ENCODE measurements around the gene EIF4H. TPM values are rescaled to one million over a fixed set of nuclear protein-coding genes. Genes with fewer than 3 reads are reported as not detected.

EIF4H gene
- total and polyA plus RNA-seq, 9 of the 15 experiments (the other 6 are each of a cell fraction or from before 2014, with no cell fraction given): 11.0 to 435 (median 319) TPM

DNA sequence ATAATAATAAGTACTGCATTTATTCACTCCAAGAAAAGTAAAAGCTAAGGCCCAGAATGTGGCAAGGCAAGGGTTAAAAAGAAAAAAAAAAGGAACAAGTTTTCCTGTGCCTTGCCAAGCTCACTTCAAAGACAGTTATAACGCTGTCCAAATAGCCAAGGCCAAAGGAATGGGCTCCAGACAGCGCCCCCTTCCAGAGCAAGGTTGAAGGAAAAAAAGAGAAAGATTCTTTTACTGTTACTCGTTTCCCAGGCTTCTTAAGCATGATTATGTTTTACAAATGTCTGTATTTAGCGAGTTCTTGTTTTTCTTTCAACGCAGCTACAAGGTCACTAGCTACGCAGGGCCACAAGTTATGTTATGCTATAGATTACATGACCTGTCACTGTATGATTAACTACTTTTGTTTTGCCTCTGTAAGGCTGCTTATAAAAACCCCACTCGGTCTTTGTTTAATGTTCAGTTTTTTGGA, 9.1 kb upstream of the EIF4H start (continued):
- TF ChIP-seq, protein P1, sequence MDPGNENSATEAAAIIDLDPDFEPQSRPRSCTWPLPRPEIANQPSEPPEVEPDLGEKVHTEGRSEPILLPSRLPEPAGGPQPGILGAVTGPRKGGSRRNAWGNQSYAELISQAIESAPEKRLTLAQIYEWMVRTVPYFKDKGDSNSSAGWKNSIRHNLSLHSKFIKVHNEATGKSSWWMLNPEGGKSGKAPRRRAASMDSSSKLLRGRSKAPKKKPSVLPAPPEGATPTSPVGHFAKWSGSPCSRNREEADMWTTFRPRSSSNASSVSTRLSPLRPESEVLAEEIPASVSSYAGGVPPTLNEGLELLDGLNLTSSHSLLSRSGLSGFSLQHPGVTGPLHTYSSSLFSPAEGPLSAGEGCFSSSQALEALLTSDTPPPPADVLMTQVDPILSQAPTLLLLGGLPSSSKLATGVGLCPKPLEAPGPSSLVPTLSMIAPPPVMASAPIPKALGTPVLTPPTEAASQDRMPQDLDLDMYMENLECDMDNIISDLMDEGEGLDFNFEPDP (CRISPR knock-in tag; IDR thresholded peaks at IDR 0.05): no peak
- no peak for TF ChIP-seq KAT7 (CRISPR knock-in tag; IDR thresholded peaks at IDR 0.05; ENCODE audit: borderline replicate concordance)
- TF ChIP-seq, protein P2, sequence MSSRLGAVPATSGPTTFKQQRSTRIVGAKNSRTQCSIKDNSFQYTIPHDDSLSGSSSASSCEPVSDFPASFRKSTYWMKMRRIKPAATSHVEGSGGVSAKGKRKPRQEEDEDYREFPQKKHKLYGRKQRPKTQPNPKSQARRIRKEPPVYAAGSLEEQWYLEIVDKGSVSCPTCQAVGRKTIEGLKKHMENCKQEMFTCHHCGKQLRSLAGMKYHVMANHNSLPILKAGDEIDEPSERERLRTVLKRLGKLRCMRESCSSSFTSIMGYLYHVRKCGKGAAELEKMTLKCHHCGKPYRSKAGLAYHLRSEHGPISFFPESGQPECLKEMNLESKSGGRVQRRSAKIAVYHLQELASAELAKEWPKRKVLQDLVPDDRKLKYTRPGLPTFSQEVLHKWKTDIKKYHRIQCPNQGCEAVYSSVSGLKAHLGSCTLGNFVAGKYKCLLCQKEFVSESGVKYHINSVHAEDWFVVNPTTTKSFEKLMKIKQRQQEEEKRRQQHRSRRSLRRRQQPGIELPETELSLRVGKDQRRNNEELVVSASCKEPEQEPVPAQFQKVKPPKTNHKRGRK (tag; IDR thresholded peaks at IDR 0.05): 0 out of 2 replicates have a peak, but pooled peaks have one; percentile 19
- no peak for TF ChIP-seq HOXB6 (CRISPR knock-in tag; IDR thresholded peaks at IDR 0.05; ENCODE audit: borderline replicate concordance)
- TF ChIP-seq SREBF1 (IDR thresholded peaks at IDR 0.05; ENCODE audit: borderline replicate concordance, low read depth, low read length): no peak
- TF ChIP-seq SMC3 (conservative IDR thresholded peaks at IDR 0.05; ENCODE audit: insufficient read depth, low read depth, low read length): no peak
- TF ChIP-seq RBBP5 (IDR thresholded peaks at IDR 0.05; ENCODE audit: borderline replicate concordance, insufficient read depth, low read length, poor library complexity, severe bottlenecking): no peak
- TF ChIP-seq, protein P3, sequence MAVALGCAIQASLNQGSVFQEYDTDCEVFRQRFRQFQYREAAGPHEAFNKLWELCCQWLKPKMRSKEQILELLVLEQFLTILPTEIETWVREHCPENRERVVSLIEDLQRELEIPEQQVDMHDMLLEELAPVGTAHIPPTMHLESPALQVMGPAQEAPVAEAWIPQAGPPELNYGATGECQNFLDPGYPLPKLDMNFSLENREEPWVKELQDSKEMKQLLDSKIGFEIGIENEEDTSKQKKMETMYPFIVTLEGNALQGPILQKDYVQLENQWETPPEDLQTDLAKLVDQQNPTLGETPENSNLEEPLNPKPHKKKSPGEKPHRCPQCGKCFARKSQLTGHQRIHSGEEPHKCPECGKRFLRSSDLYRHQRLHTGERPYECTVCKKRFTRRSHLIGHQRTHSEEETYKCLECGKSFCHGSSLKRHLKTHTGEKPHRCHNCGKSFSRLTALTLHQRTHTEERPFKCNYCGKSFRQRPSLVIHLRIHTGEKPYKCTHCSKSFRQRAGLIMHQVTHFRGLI (CRISPR knock-in tag; IDR thresholded peaks at IDR 0.05): no peak
- TF ChIP-seq ZNF263 (CRISPR knock-in tag; IDR thresholded peaks at IDR 0.05; ENCODE audit: borderline replicate concordance): no peak
- TF ChIP-seq PHB (CRISPR knock-in tag; IDR thresholded peaks at IDR 0.05): no peak
- no peak for TF ChIP-seq BRD4 (IDR thresholded peaks at IDR 0.05)
- 0 out of 4 replicates have a peak, but pooled peaks of 1 of the 2 experiments have one; percentile 27 for TF ChIP-seq FOXK2 (conservative IDR thresholded peaks at IDR 0.05 in 1 of 2, IDR thresholded peaks at IDR 0.05 in 1 of 2; ENCODE audit: low read depth in 2 of 2)
- no peak for TF ChIP-seq CBX5 (IDR thresholded peaks at IDR 0.05; ENCODE audit: borderline replicate concordance, low read depth)
- TF ChIP-seq MED1 (CRISPR knock-in tag; IDR thresholded peaks at IDR 0.05; ENCODE audit: borderline replicate concordance): no peak
- no peak for TF ChIP-seq XRCC4 (IDR thresholded peaks at IDR 0.05; ENCODE audit: extremely low read depth, insufficient read depth, insufficient read length)
- TF ChIP-seq ZNF584 (CRISPR knock-in tag; IDR thresholded peaks at IDR 0.05; ENCODE audit: low read depth): no peak
- TF ChIP-seq FOSL1 (tag; conservative IDR thresholded peaks at IDR 0.05): 0 out of 2 replicates have a peak, but pooled peaks have one; percentile 25
- TF ChIP-seq ZNF589 (CRISPR knock-in tag; IDR thresholded peaks at IDR 0.05; ENCODE audit: low read depth): no peak
- TF ChIP-seq TEAD4 (IDR thresholded peaks at IDR 0.05; ENCODE audit: low read length): peak; percentile 28; the same call in 1 of the 2 replicates
- TF ChIP-seq TEAD4 (CRISPR knock-in tag; IDR thresholded peaks at IDR 0.05; ENCODE audit: borderline replicate concordance): no peak
- TF ChIP-seq, protein P4, sequence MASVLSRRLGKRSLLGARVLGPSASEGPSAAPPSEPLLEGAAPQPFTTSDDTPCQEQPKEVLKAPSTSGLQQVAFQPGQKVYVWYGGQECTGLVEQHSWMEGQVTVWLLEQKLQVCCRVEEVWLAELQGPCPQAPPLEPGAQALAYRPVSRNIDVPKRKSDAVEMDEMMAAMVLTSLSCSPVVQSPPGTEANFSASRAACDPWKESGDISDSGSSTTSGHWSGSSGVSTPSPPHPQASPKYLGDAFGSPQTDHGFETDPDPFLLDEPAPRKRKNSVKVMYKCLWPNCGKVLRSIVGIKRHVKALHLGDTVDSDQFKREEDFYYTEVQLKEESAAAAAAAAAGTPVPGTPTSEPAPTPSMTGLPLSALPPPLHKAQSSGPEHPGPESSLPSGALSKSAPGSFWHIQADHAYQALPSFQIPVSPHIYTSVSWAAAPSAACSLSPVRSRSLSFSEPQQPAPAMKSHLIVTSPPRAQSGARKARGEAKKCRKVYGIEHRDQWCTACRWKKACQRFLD (CRISPR knock-in tag; IDR thresholded peaks at IDR 0.05): peak; percentile 67; the same call in 1 of the 2 replicates
- TF ChIP-seq ATF7 (IDR thresholded peaks at IDR 0.05): peak; percentile 34; the same call in 1 of the 2 replicates
- TF ChIP-seq KAT8 (IDR thresholded peaks at IDR 0.05; ENCODE audit: low read depth): no peak

Data from K562 (cell line).